MM.1S (cell line): ENCODE measurements around the gene DMTF1.

Experiments used
- CTCF ChIP-seq: fragments of 300-600 bp; sonication (generic); IDR thresholded peaks from 2 replicates; pipeline ENCODE4 v1.5.1; 2016; ENCODE audit warnings: antibody characterized with exemption, low read length, mixed read lengths
- EZH2 ChIP-seq: fragments of 300-600 bp; sonication (generic); optimal IDR thresholded peaks from 2 replicates; pipeline ENCODE3; 2017; ENCODE audit warnings: low read depth, mild to moderate bottlenecking, antibody characterized with exemption, low read length, mixed read lengths
- EZH2phosphoT487 ChIP-seq: fragments of 300-600 bp; sonication (generic); IDR thresholded peaks from 2 replicates; pipeline ENCODE4 v1.6.1; 2018; ENCODE audit warnings: antibody characterized with exemption, low read length

DNA sequence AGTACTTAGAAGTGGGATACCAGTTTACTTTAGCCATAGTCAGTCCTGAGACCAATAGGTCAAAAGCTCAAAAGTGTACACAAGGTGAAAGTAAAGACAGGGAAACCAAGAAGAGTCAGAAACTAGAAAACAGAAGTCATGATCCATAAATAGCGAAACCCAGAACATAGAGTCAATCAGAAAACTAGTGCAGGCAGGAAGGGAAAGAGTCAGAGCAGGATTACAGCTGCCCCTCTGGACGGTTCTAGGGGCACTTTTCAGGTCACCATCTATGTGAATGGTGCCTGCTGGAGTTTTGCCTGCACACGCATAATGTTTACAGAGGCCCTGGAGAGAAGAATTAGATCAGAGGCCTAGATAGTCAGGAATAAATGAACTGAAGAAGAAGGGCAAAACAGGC is 22.4 kb upstream of the DMTF1 start:
- no peak for TF ChIP-seq CTCF
- TF ChIP-seq EZH2phosphoT487 = no peak
- no peak for TF ChIP-seq EZH2
